ENCODE results near the gene HAND2. TPM values are rescaled to one million over a fixed set of nuclear protein-coding genes. Genes with fewer than 3 reads are reported as not detected.

Gene HAND2
- not detected in 2 replicates for total RNA-seq
- long read RNA-seq: 0 reads

DNA sequence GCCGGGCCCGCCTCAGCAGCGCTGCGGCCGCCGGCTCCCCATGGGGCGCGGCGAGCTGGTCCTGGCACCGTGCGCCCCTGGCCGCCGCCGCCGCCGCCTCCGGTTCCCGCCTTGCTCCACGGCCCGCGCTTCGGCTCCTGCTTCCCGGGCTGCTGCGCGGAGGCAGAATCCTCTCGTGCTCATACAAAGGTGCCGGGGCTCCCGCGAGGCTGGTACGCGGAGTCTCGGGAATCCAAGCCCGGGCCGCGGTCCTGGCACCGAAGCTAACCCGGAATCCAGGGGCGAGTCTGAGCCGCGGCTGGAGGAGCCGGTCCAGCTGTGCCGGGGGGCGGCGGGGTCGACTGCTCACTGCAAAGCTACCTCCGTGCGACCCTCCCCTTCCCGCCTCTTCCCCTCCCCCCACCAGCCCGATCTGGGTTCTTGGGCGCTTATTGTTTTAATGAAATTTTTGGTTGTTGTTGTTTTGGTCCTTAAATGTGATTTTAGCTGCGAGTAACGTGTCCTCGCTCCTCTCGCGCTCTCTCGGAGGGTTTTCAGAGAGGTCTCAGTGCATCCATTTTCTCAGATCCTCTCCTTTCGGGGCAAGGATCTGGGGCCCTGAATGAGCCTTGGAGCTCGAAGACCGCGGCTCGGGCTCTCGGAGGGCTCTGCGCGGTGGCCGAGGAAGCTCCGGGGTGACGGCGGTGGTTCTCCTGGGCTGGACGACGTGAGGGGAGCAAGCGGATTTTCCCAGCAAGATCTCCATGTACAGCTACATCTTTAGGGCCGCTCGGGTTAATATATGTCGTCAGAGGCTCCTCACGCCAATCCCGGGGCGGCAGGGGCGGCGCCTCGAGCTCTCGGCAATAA is at the start of gene HAND2:
Gene HAND2 (minus strand): TSS at position 753 of the 849 bp plus-strand sequence. CDS start 940 bp downstream, outside the sequence.
- Mint-ChIP-seq H3K27ac (ENCODE audit: unreplicated experiment) (no peak within 1 kb of the TSS), H3K27me3 (ENCODE audit: low read depth) (peaks cover 97% of the 10 kb centered on the region), H3K36me3 (ENCODE audit: low read depth) (peaks cover 5% of the 10 kb centered on the region), H3K4me3 (peak within 1 kb of the TSS; percentile 86), H3K4me1 (peaks cover 7% of the 10 kb centered on the region), H3K9me3 (no peaks in the 10 kb centered on the region)
- TF ChIP-seq, protein P1, sequence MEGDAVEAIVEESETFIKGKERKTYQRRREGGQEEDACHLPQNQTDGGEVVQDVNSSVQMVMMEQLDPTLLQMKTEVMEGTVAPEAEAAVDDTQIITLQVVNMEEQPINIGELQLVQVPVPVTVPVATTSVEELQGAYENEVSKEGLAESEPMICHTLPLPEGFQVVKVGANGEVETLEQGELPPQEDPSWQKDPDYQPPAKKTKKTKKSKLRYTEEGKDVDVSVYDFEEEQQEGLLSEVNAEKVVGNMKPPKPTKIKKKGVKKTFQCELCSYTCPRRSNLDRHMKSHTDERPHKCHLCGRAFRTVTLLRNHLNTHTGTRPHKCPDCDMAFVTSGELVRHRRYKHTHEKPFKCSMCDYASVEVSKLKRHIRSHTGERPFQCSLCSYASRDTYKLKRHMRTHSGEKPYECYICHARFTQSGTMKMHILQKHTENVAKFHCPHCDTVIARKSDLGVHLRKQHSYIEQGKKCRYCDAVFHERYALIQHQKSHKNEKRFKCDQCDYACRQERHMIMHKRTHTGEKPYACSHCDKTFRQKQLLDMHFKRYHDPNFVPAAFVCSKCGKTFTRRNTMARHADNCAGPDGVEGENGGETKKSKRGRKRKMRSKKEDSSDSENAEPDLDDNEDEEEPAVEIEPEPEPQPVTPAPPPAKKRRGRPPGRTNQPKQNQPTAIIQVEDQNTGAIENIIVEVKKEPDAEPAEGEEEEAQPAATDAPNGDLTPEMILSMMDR (conservative IDR thresholded peaks at IDR 0.05): no peak
- peak; percentile 24 for DNase-seq (ENCODE audit: low read depth, low spot score)

DNA sequence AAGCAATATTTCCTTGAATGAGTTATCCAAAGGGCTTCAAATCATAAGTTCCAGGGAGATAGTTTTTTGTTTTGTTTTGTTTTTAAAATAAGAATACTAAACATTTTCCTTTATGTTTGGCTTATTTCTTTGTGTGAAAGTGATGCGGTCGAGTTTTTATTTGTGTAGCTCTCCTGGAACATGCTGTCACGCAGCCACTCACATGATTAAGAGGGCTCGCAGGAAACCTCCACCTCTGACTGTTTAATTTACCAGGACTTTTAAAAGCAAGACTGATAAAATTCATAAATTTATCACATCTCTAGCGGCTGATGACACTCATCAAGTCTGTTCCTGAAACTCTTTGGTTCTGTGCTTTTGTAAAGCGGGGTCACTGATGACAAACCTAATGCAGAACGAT is 48.9 kb upstream of the HAND2 start:
- no peaks in the 10 kb centered on the region for H3K36me3 Mint-ChIP-seq (ENCODE audit: low read depth)
- H3K27ac Mint-ChIP-seq (ENCODE audit: unreplicated experiment): no peak overlapping the region
- H3K9me3 Mint-ChIP-seq: no peaks in the 10 kb centered on the region
- no peak overlapping the region for H3K4me3 Mint-ChIP-seq
- no peaks in the 10 kb centered on the region for H3K4me1 Mint-ChIP-seq
- TF ChIP-seq, protein P1 (conservative IDR thresholded peaks at IDR 0.05): no peak
- H3K27me3 Mint-ChIP-seq (ENCODE audit: low read depth): peaks cover 41% of the 10 kb centered on the region
- no peak for DNase-seq (ENCODE audit: low read depth, low spot score)

DNA sequence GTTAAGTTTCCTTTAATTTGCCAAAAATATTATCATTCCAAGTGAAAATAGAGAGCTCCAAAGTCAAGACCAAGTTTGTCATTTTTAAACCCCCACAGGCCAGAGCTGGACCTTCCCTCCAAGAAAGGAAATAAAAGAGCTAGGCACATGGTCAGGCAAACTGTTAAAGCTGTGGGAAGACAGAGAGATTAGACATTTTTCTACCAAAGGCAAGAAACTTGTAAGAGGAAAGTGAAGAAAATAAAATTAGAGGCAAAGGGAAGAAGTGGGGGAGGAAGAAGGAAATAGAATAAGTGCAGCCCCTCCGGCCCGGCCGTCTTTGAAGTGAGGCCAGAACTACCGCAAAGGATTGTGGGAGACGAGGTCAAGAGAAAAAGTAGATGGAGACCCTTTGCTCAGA is 47.9 kb upstream of the HAND2 start:
- Mint-ChIP-seq H3K4me1 (no peaks in the 10 kb centered on the region), H3K4me3 (no peak overlapping the region), H3K36me3 (ENCODE audit: low read depth) (no peaks in the 10 kb centered on the region), H3K27me3 (ENCODE audit: low read depth) (peaks cover 49% of the 10 kb centered on the region), H3K9me3 (no peaks in the 10 kb centered on the region), H3K27ac (ENCODE audit: unreplicated experiment) (no peak overlapping the region)
- DNase-seq (ENCODE audit: low read depth, low spot score): no peak
- TF ChIP-seq, protein P1 (conservative IDR thresholded peaks at IDR 0.05): no peak

DNA sequence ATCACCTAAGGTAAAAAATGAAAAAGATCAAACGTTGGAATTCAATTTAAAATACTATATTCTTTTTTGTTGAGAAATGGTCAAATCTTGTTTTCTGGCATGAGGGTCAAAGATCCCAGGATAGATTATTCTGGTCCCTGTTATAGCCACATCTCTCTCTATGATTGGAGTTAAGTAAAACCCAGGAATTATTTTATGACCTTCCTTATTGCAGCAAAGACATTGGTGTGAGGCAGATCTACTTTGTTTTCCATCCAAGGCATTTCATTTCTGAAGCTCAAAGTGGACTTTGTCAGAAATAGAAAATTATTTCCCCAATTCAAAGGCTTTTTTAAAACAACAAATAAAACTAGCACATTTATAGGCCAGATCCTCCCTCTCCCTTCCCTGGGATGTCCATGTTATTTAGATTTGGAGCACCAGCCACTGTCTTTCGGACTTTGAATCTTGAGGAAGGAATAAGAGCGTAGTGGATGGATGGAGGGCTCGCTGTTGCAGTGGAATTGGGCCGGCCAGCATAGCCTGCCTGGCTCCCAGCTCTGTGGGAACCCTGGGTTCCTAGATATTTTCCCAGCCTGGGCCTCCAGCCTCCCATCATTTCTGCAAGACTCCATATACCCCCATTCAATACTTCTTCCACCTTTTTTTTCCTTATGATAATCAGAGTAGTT is 45.6 kb upstream of the HAND2 start:
- TF ChIP-seq, protein P1 (conservative IDR thresholded peaks at IDR 0.05): no peak
- no peaks in the 10 kb centered on the region for H3K9me3 Mint-ChIP-seq
- H3K4me3 Mint-ChIP-seq: no peak overlapping the region
- peaks cover 43% of the 10 kb centered on the region for H3K27me3 Mint-ChIP-seq (ENCODE audit: low read depth)
- no peaks in the 10 kb centered on the region for H3K4me1 Mint-ChIP-seq
- no peaks in the 10 kb centered on the region for H3K36me3 Mint-ChIP-seq (ENCODE audit: low read depth)
- no peak for DNase-seq (ENCODE audit: low read depth, low spot score)
- H3K27ac Mint-ChIP-seq (ENCODE audit: unreplicated experiment): no peak overlapping the region

DNA sequence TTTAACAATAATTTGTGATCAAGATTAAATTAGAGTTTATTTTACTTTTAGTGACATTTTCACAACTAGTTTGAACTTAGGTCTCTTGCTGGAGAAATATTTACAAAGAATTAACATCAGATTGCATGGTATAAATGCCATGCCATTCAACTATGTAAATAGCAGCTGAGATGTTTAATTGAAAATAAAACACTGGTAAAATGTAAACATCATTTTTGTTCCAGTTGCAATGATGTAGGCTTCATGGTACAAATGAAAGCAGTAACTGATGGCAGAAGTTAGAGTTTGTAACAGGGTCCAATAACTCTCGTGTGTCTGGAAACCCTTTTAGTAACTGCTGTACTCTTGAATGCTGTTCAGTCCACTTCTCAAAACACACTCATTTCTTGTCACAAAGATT is 43.7 kb upstream of the HAND2 start:
- Mint-ChIP-seq H3K4me1 (no peaks in the 10 kb centered on the region), H3K27ac (ENCODE audit: unreplicated experiment) (no peak overlapping the region), H3K36me3 (ENCODE audit: low read depth) (no peaks in the 10 kb centered on the region), H3K27me3 (ENCODE audit: low read depth) (peaks cover 34% of the 10 kb centered on the region), H3K9me3 (no peaks in the 10 kb centered on the region), H3K4me3 (no peak overlapping the region)
- TF ChIP-seq, protein P1 (conservative IDR thresholded peaks at IDR 0.05): no peak
- DNase-seq (ENCODE audit: low read depth, low spot score): no peak
